Measurements from ENCODE around the gene PHF3. TPM values are rescaled to one million over a fixed set of nuclear protein-coding genes. Genes with fewer than 3 reads are reported as not detected.

PHF3 gene
- total RNA-seq, 2 experiments from 2014 or later, result 54.8 to 92.5 TPM

- DNase-seq (ENCODE audit: low spot score), result no peak
- H3K4me2 ChIP-seq (ENCODE audit: low read length), result no peak overlapping the region
- no peaks in the 10 kb centered on the region for H3K79me2 ChIP-seq (ENCODE audit: insufficient read depth, low read depth, low read length)
- H4K20me1 ChIP-seq (ENCODE audit: insufficient read depth, low read length), result no peaks in the 10 kb centered on the region
- no peak overlapping the region for H2AFZ ChIP-seq (ENCODE audit: low read length)
- no peaks in the 10 kb centered on the region for H3K9me3 ChIP-seq (ENCODE audit: low read length)
- no TSS peak for BruUV-seq (replicated peaks)
- ChIA-PET POLR2A (interaction anchor here (0.6 to 0.8 kb wide), 2 partner anchors 12 to 68 kb away, joined by 3 read pairs; no protein-coding TSS in a partner anchor), CTCF (ENCODE audit: unreplicated experiment) (no interaction called here)
- H3K4me1 ChIP-seq (ENCODE audit: insufficient read depth, low read length, poor library complexity, severe bottlenecking), result no peaks in the 10 kb centered on the region
- H3K4me3 ChIP-seq (ENCODE audit: low read depth, low read length, poor library complexity, severe bottlenecking), result no peak overlapping the region
- H3K27ac ChIP-seq (ENCODE audit: low read depth, low read length, poor library complexity, severe bottlenecking), result no peak overlapping the region
- no peaks in the 10 kb centered on the region for H3K9me2 ChIP-seq (ENCODE audit: insufficient read depth, low read length)
- no peak for TF ChIP-seq EZH2phosphoT487 (IDR thresholded peaks at IDR 0.05; ENCODE audit: borderline replicate concordance, low read depth, low read length)
- TF ChIP-seq, protein P1, sequence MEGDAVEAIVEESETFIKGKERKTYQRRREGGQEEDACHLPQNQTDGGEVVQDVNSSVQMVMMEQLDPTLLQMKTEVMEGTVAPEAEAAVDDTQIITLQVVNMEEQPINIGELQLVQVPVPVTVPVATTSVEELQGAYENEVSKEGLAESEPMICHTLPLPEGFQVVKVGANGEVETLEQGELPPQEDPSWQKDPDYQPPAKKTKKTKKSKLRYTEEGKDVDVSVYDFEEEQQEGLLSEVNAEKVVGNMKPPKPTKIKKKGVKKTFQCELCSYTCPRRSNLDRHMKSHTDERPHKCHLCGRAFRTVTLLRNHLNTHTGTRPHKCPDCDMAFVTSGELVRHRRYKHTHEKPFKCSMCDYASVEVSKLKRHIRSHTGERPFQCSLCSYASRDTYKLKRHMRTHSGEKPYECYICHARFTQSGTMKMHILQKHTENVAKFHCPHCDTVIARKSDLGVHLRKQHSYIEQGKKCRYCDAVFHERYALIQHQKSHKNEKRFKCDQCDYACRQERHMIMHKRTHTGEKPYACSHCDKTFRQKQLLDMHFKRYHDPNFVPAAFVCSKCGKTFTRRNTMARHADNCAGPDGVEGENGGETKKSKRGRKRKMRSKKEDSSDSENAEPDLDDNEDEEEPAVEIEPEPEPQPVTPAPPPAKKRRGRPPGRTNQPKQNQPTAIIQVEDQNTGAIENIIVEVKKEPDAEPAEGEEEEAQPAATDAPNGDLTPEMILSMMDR (conservative IDR thresholded peaks at IDR 0.05; ENCODE audit: low read length), result no peak
- intact Hi-C loops (cut with micrococcal nuclease; ENCODE audit: unreplicated experiment), result loop anchor here (10.0 kb wide), 1 partner anchor 1086 kb away; no protein-coding TSS in a partner anchor
- no peaks in the 10 kb centered on the region for H3K36me3 ChIP-seq (ENCODE audit: insufficient read depth, low read length)
Observed at GRCh38 chr6:63740709-63741108, 105.1 kb downstream of the PHF3 start.

- DNase-seq (ENCODE audit: low spot score), result no peak
- Histone ChIP-seq H3K27ac (ENCODE audit: low read depth, low read length, poor library complexity, severe bottlenecking) (no peak overlapping the region), H3K4me2 (ENCODE audit: low read length) (no peak overlapping the region), H4K20me1 (ENCODE audit: insufficient read depth, low read length) (no peaks in the 10 kb centered on the region), H3K36me3 (ENCODE audit: insufficient read depth, low read length) (no peaks in the 10 kb centered on the region), H3K9me3 (ENCODE audit: low read length) (no peaks in the 10 kb centered on the region), H3K79me2 (ENCODE audit: insufficient read depth, low read depth, low read length) (no peaks in the 10 kb centered on the region), H3K4me1 (ENCODE audit: insufficient read depth, low read length, poor library complexity, severe bottlenecking) (no peaks in the 10 kb centered on the region), H2AFZ (ENCODE audit: low read length) (no peak overlapping the region), H3K9me2 (ENCODE audit: insufficient read depth, low read length) (no peaks in the 10 kb centered on the region), H3K4me3 (ENCODE audit: low read depth, low read length, poor library complexity, severe bottlenecking) (no peak overlapping the region)
- ChIA-PET POLR2A (interaction anchor here (0.6 to 1.1 kb wide), 2 partner anchors 102 to 190 kb away, joined by 3 read pairs; no protein-coding TSS in a partner anchor), CTCF (ENCODE audit: unreplicated experiment) (no interaction called here)
- no peak for TF ChIP-seq EZH2phosphoT487 (IDR thresholded peaks at IDR 0.05; ENCODE audit: borderline replicate concordance, low read depth, low read length)
- TF ChIP-seq, protein P1 (conservative IDR thresholded peaks at IDR 0.05; ENCODE audit: low read length), result no peak
- BruUV-seq (replicated peaks), result no TSS peak
- intact Hi-C loops (cut with micrococcal nuclease; ENCODE audit: unreplicated experiment), result loop anchor here (10.0 kb wide), 1 partner anchor 1087 kb away; no protein-coding TSS in a partner anchor
Observed at GRCh38 chr6:63742060-63742459, 106.5 kb downstream of the PHF3 start.

DNA sequence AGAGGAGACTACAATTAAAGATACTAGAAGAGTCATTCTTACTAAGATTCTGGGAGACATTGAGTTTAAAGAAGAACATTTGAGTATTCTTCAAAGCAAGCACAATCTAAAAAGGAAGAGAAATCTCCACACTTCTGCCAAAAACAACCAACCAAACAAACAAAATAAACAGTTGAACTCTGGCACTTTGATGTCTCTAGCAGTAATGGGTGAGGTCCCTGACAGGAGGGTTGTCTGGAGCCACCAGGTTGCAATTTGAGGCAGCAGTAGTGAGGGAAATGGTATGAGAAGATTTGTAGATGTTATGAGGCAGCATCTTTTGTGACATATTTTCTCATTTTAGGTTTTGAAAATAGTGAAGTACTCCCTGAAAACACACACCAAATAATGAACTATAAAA lies 108.1 kb downstream of the PHF3 start:
- POLR2A ChIA-PET, result no interaction called here
- Histone ChIP-seq H3K9me2 (ENCODE audit: insufficient read depth, low read length) (no peaks in the 10 kb centered on the region), H4K20me1 (ENCODE audit: insufficient read depth, low read length) (no peaks in the 10 kb centered on the region), H3K27ac (ENCODE audit: low read depth, low read length, poor library complexity, severe bottlenecking) (no peak overlapping the region), H3K36me3 (ENCODE audit: insufficient read depth, low read length) (no peaks in the 10 kb centered on the region), H3K79me2 (ENCODE audit: insufficient read depth, low read depth, low read length) (no peaks in the 10 kb centered on the region), H3K4me2 (ENCODE audit: low read length) (no peak overlapping the region), H3K4me1 (ENCODE audit: insufficient read depth, low read length, poor library complexity, severe bottlenecking) (no peaks in the 10 kb centered on the region), H2AFZ (ENCODE audit: low read length) (no peak overlapping the region), H3K4me3 (ENCODE audit: low read depth, low read length, poor library complexity, severe bottlenecking) (no peak overlapping the region), H3K9me3 (ENCODE audit: low read length) (no peaks in the 10 kb centered on the region)
- DNase-seq (ENCODE audit: low spot score), result no peak
- intact Hi-C loops (cut with micrococcal nuclease; ENCODE audit: unreplicated experiment), result loop anchor here (10.0 kb wide), 1 partner anchor 1089 kb away; no protein-coding TSS in a partner anchor
- TF ChIP-seq EZH2phosphoT487 (IDR thresholded peaks at IDR 0.05; ENCODE audit: borderline replicate concordance, low read depth, low read length), result no peak
- BruUV-seq (replicated peaks), result no TSS peak
- CTCF ChIA-PET (ENCODE audit: unreplicated experiment), result no interaction called here

Data from OCI-LY7 (cell line).